ENCODE measurements around the gene FAM131C.
A peak's percentile ranks its signal among the peaks of the same experiment; 100 is the strongest.

The FAM131C gene

GRCh38 chr1:16099412-16099811, 26.0 kb upstream of the FAM131C start:
- no peak for DNase-seq

GRCh38 chr1:16095447-16095846, 22.0 kb upstream of the FAM131C start:
- no peak for DNase-seq

- DNase-seq: no peak
Observed at GRCh38 chr1:16094453-16095158, 21.2 kb upstream of the FAM131C start.

- no peak for DNase-seq
Observed at GRCh38 chr1:16093611-16094010, 20.2 kb upstream of the FAM131C start.

- DNase-seq: no peak
Observed at GRCh38 chr1:16092923-16093511, 19.6 kb upstream of the FAM131C start.

- no peak for DNase-seq
Observed at GRCh38 chr1:16092097-16092922, 18.9 kb upstream of the FAM131C start.

- DNase-seq: no peak
Observed at GRCh38 chr1:16091296-16091695, 17.8 kb upstream of the FAM131C start.

- DNase-seq: no peak
Observed at GRCh38 chr1:16090076-16090826, 16.8 kb upstream of the FAM131C start.

GRCh38 chr1:16088996-16089395, 15.5 kb upstream of the FAM131C start:
- DNase-seq: no peak

GRCh38 chr1:16088351-16088911, 15.0 kb upstream of the FAM131C start:
- DNase-seq: no peak

GRCh38 chr1:16087733-16088132, 14.3 kb upstream of the FAM131C start:
- no peak for DNase-seq

- DNase-seq: no peak
Observed at GRCh38 chr1:16085522-16085921, 12.1 kb upstream of the FAM131C start.

GRCh38 chr1:16083486-16083885, 10.0 kb upstream of the FAM131C start:
- no peak for DNase-seq

GRCh38 chr1:16082283-16083038, 9.0 kb upstream of the FAM131C start:
- peak; percentile 91 for DNase-seq

- DNase-seq: no peak
Observed at GRCh38 chr1:16081636-16082035, 8.2 kb upstream of the FAM131C start.

- DNase-seq: no peak
Observed at GRCh38 chr1:16080422-16081150, 7.1 kb upstream of the FAM131C start.

GRCh38 chr1:16078925-16079656, 5.6 kb upstream of the FAM131C start:
- peak; percentile 89 for DNase-seq

GRCh38 chr1:16077406-16078245, 4.2 kb upstream of the FAM131C start:
- DNase-seq: no peak

- peak; percentile 50 for DNase-seq
Observed at GRCh38 chr1:16076865-16077238, 3.4 kb upstream of the FAM131C start.
